Subcutaneous abdominal adipose tissue (tissue), 5 donors: Measurements from ENCODE around the gene PER2.

Experiments used
- H3K27ac ChIP-seq: one replicate; pipeline ENCODE4 v1.7.0; 2013; ENCODE audit warnings: low read depth, mild to moderate bottlenecking, inconsistent platforms, low read length, moderate library complexity
- H3K27me3 ChIP-seq, 5 donors: one replicate each; pipeline ENCODE4 v1.7.0; 2013; ENCODE audit warnings: low read length in 5 of 5, inconsistent platforms in 1 of 5; ENCODE audit not compliant: control insufficient read depth in 5 of 5, insufficient read depth in 4 of 5
- H3K36me3 ChIP-seq, 5 donors: one replicate each; pipeline ENCODE4 v1.7.0; 2013; ENCODE audit warnings: low read length in 5 of 5; ENCODE audit not compliant: control insufficient read depth in 5 of 5, insufficient read depth in 5 of 5
- H3K4me1 ChIP-seq, 5 donors: one replicate each; pipeline ENCODE4 v1.7.0; 2013; ENCODE audit warnings: low read length in 5 of 5, mild to moderate bottlenecking in 3 of 5, moderate library complexity in 1 of 5; ENCODE audit not compliant: control insufficient read depth in 5 of 5, insufficient read depth in 5 of 5
- H3K4me3 ChIP-seq, 5 donors: one replicate each; pipeline ENCODE4 v1.7.0; 2013; ENCODE audit warnings: low read length in 5 of 5, low read depth in 1 of 5
- H3K9ac ChIP-seq, 5 donors: one replicate each; pipeline ENCODE4 v1.7.0; 2013; ENCODE audit warnings: low read length in 5 of 5, mild to moderate bottlenecking in 4 of 5, moderate library complexity in 3 of 5
- H3K9me3 ChIP-seq, 5 donors: one replicate each; pipeline ENCODE4 v1.7.0; 2013; ENCODE audit warnings: low read length in 5 of 5; ENCODE audit not compliant: control insufficient read depth in 5 of 5
- donor health status: healthy.
- donor health status: healthy.
- donor health status: healthy.
- donor health status: healthy.
- donor health status: healthy.

The PER2 gene

GRCh38 chr2:238225911-238226697 is 62.3 kb downstream of the PER2 start:
- Histone ChIP-seq H3K27ac (no peak overlapping the region), H3K4me1 (peaks cover 0 to 9% (median 5%) of the 10 kb centered on the region in 5 donors), H3K9ac (no peak overlapping the region)

GRCh38 chr2:238225121-238225520 is 63.3 kb downstream of the PER2 start:
- Histone ChIP-seq H3K27me3 (no peaks in the 10 kb centered on the region), H3K9ac (no peak overlapping the region), H3K4me3 (no peak overlapping the region), H3K36me3 (peaks cover 0 to 3% (median 0%) of the 10 kb centered on the region in 5 donors), H3K4me1 (peaks cover 0 to 6% (median 0%) of the 10 kb centered on the region in 5 donors), H3K9me3 (no peaks in the 10 kb centered on the region), H3K27ac (no peak overlapping the region)

More at GRCh38 chr2:238225911-238226697, 62.3 kb downstream of the PER2 start:
- Histone ChIP-seq H3K9me3 (no peaks in the 10 kb centered on the region), H3K4me3 (no peak overlapping the region), H3K27me3 (peaks cover 0 to 4% (median 0%) of the 10 kb centered on the region in 5 donors), H3K36me3 (peaks cover 0 to 3% (median 0%) of the 10 kb centered on the region in 5 donors)

- no peak overlapping the region for H3K9ac ChIP-seq
- no peaks in the 10 kb centered on the region for H3K9me3 ChIP-seq
- no peaks in the 10 kb centered on the region for H3K27me3 ChIP-seq
- peaks cover 0 to 3% (median 0%) of the 10 kb centered on the region in 5 donors for H3K36me3 ChIP-seq
- no peak overlapping the region for H3K27ac ChIP-seq
- H3K4me1 ChIP-seq: peaks cover 0 to 6% (median 0%) of the 10 kb centered on the region in 5 donors
- no peak overlapping the region for H3K4me3 ChIP-seq
Measured at GRCh38 chr2:238224356-238225035, 63.9 kb downstream of the PER2 start.

GRCh38 chr2:238220892-238221521 is 67.4 kb downstream of the PER2 start:
- peaks cover 0 to 4% (median 0%) of the 10 kb centered on the region in 5 donors for H3K27me3 ChIP-seq
- H3K9me3 ChIP-seq: no peaks in the 10 kb centered on the region
- no peak overlapping the region for H3K9ac ChIP-seq
- peaks cover 0 to 5% (median 0%) of the 10 kb centered on the region in 5 donors for H3K4me1 ChIP-seq
- no peak overlapping the region for H3K4me3 ChIP-seq
- no peaks in the 10 kb centered on the region for H3K36me3 ChIP-seq
- H3K27ac ChIP-seq: no peak overlapping the region

GRCh38 chr2:238220274-238220891 is 68.0 kb downstream of the PER2 start:
- Histone ChIP-seq H3K9ac (no peak overlapping the region), H3K4me3 (no peak overlapping the region), H3K27me3 (peaks cover 0 to 7% (median 0%) of the 10 kb centered on the region in 5 donors), H3K9me3 (no peaks in the 10 kb centered on the region), H3K4me1 (no peaks in the 10 kb centered on the region), H3K27ac (no peak overlapping the region), H3K36me3 (no peaks in the 10 kb centered on the region)

GRCh38 chr2:238216651-238217184 is 71.7 kb downstream of the PER2 start:
- H3K4me1 ChIP-seq: no peaks in the 10 kb centered on the region
- H3K36me3 ChIP-seq: no peaks in the 10 kb centered on the region
- H3K9me3 ChIP-seq: no peaks in the 10 kb centered on the region
- no peak overlapping the region for H3K4me3 ChIP-seq
- H3K9ac ChIP-seq: no peak overlapping the region
- H3K27ac ChIP-seq: no peak overlapping the region
- H3K27me3 ChIP-seq: peaks cover 0 to 7% (median 0%) of the 10 kb centered on the region in 5 donors

GRCh38 chr2:238207006-238207405 is 81.4 kb downstream of the PER2 start:
- no peaks in the 10 kb centered on the region for H3K36me3 ChIP-seq
- H3K4me1 ChIP-seq: peaks cover 0 to 15% (median 13%) of the 10 kb centered on the region in 5 donors
- no peaks in the 10 kb centered on the region for H3K9me3 ChIP-seq
- H3K4me3 ChIP-seq: no peak overlapping the region
- H3K27ac ChIP-seq: no peak overlapping the region
- H3K27me3 ChIP-seq: no peaks in the 10 kb centered on the region
- H3K9ac ChIP-seq: no peak overlapping the region

- Histone ChIP-seq H3K4me3 (peak overlapping the region; percentile 45 to 83 (median 61)), H3K9me3 (no peaks in the 10 kb centered on the region), H3K27ac (peak overlapping the region; percentile 71), H3K9ac (peak overlapping the region; percentile 57 to 84 (median 74)), H3K4me1 (peaks cover 3 to 31% (median 29%) of the 10 kb centered on the region in 5 donors), H3K27me3 (no peaks in the 10 kb centered on the region), H3K36me3 (peaks cover 0 to 2% (median 0%) of the 10 kb centered on the region in 5 donors)
Measured at GRCh38 chr2:238203973-238204683, 84.3 kb downstream of the PER2 start.
